B cell (primary cell): ENCODE measurements around the gene EIF2D. TPM values are rescaled to one million over a fixed set of nuclear protein-coding genes. Genes with fewer than 3 reads are reported as not detected.

ENCODE experiments used
- ATAC-seq: fragments of 200-7000 bp; cut with Tn5 transposase; one replicate; pipeline ENCODE4 v1.10.0; 2021; ENCODE audit warnings: low read depth, mild to moderate bottlenecking, moderate number of reproducible peaks, moderate library complexity
- CTCF ChIA-PET: fragments of 350-600 bp; sonication (Branson Sonifier 250); formaldehyde crosslinking; loops from one replicate; lab custom pipeline; 2021; ENCODE audit warnings: antibody characterized with exemption, inconsistent platforms; lab: Charles Lee
- POLR2A ChIA-PET: fragments of 350-600 bp; sonication (Branson Sonifier 250); formaldehyde crosslinking; loops from one replicate; lab custom pipeline; 2021; ENCODE audit warnings: antibody characterized with exemption; lab: Charles Lee
- DNase-seq: peaks from one replicate; pipeline ENCODE4 v3.0.0; 2013
- H2AFZ ChIP-seq: 2 replicates; pipeline ENCODE4 v1.6.1; 2012; ENCODE audit warnings: mild to moderate bottlenecking, low read depth, low read length; ENCODE audit not compliant: insufficient read depth, poor library complexity, severe bottlenecking
- H3K27ac ChIP-seq, 2 donors: 1 replicate in 1 of 2; 2 replicates in 1 of 2; pipeline ENCODE4 v1.5.1; 2012 to 2013; ENCODE audit warnings: low read length in 2 of 2, mild to moderate bottlenecking in 2 of 2, moderate library complexity in 1 of 2
- H3K27me3 ChIP-seq, 4 experiments: fragments of 200-600 bp in 1 of 4; sonication (generic) in 1 of 4; replicated peaks in 1 of 4; 1 replicate in 2 of 4; 2 replicates in 2 of 4; pipeline versions ENCODE4 v1.6.1 to v1.7.0; 2013 to 2016; ENCODE audit warnings: low read length in 3 of 4, mild to moderate bottlenecking in 2 of 4, mixed read lengths in 1 of 4, moderate library complexity in 1 of 4; ENCODE audit not compliant: insufficient read depth in 4 of 4, control insufficient read depth in 3 of 4; ENCODE audit errors: control extremely low read depth in 1 of 4
- H3K36me3 ChIP-seq, 2 experiments: replicated peaks in 1 of 2; 1 replicate in 1 of 2; 2 replicates in 1 of 2; pipeline versions ENCODE4 v1.6.1 to v1.7.1; 2013; ENCODE audit warnings: low read length in 1 of 2; ENCODE audit not compliant: insufficient read depth in 2 of 2, control insufficient read depth in 1 of 2; ENCODE audit errors: control extremely low read depth in 1 of 2, extremely low read depth in 1 of 2
- H3K4me1 ChIP-seq, 2 donors: fragments of 200-600 bp in 1 of 2; sonication (generic) in 1 of 2; 1 replicate in 1 of 2; 2 replicates in 1 of 2; pipeline versions ENCODE4 v1.5.1 to v1.6.1; 2013 to 2017; ENCODE audit warnings: low read length in 2 of 2; ENCODE audit not compliant: control insufficient read depth in 2 of 2, insufficient read depth in 2 of 2
- H3K4me2 ChIP-seq: replicated peaks from 2 replicates; pipeline ENCODE3; 2012; ENCODE audit warnings: mild to moderate bottlenecking, low read depth, low read length; ENCODE audit not compliant: poor library complexity, severe bottlenecking
- H3K4me3 ChIP-seq, 5 experiments: fragments of 200-600 bp in 1 of 5; sonication (generic) in 1 of 5; 1 replicate in 3 of 5; 2 replicates in 2 of 5; pipeline versions ENCODE4 v1.5.1 to v1.7.0; 2011 to 2016; ENCODE audit warnings: low read length in 4 of 5, mild to moderate bottlenecking in 4 of 5, low read depth in 2 of 5, control low read depth in 1 of 5, moderate library complexity in 1 of 5; ENCODE audit not compliant: insufficient read depth in 1 of 5; ENCODE audit errors: control extremely low read depth in 1 of 5, extremely low read depth in 1 of 5
- H3K79me2 ChIP-seq: fragments of 200-600 bp; sonication (generic); one replicate; pipeline ENCODE4 v1.6.0; 2016; ENCODE audit warnings: low read length; ENCODE audit not compliant: control insufficient read depth, insufficient read depth
- H3K9ac ChIP-seq: fragments of 200-600 bp; sonication (generic); 2 replicates; pipeline ENCODE4 v1.6.1; 2017; ENCODE audit warnings: mild to moderate bottlenecking, low read length, moderate library complexity
- H3K9me3 ChIP-seq, 3 donors: one replicate each; pipeline versions ENCODE4 v1.6.1 to v1.7.1; 2013; ENCODE audit warnings: low read length in 2 of 3; ENCODE audit not compliant: control insufficient read depth in 2 of 3, insufficient read depth in 1 of 3; ENCODE audit errors: control extremely low read depth in 1 of 3
- H4K20me1 ChIP-seq: 2 replicates; pipeline ENCODE4 v1.6.0; 2012; ENCODE audit warnings: mild to moderate bottlenecking, low read length; ENCODE audit not compliant: insufficient read depth, control insufficient read depth, poor library complexity, severe bottlenecking
- H3K27ac Mint-ChIP-seq: one replicate; pipeline ENCODE4 v1.8.0; 2021; ENCODE audit warnings: mixed read lengths
- H3K27me3 Mint-ChIP-seq: one replicate; pipeline ENCODE4 v1.8.0; 2021; ENCODE audit warnings: mixed read lengths
- H3K4me1 Mint-ChIP-seq: one replicate; pipeline ENCODE4 v1.8.0; 2021; ENCODE audit warnings: mixed read lengths
- H3K4me3 Mint-ChIP-seq: one replicate; pipeline ENCODE4 v1.8.0; 2021; ENCODE audit warnings: mixed read lengths
- H3K9me3 Mint-ChIP-seq: one replicate; pipeline ENCODE4 v1.8.0; 2022; ENCODE audit warnings: mixed read lengths; ENCODE audit not compliant: insufficient read depth
- CTCF ChIP-seq: fragments of 200-600 bp; IDR thresholded peaks from one replicate; pipeline ENCODE4 v1.8.0; 2022; ENCODE audit warnings: antibody characterized with exemption, mild to moderate bottlenecking
- EZH2 ChIP-seq: IDR thresholded peaks from 2 replicates; pipeline ENCODE4 v1.6.1; 2012; ENCODE audit warnings: borderline replicate concordance, low read depth, mild to moderate bottlenecking, moderate library complexity, low read length; ENCODE audit not compliant: insufficient read depth, poor library complexity, severe bottlenecking
- WGBS: methylation state at CpG from one replicate; pipeline ENCODE4 v1.1.5; 2013; ENCODE audit warnings: missing lambda C conversion rate; ENCODE audit not compliant: insufficient coverage; 5-methylcytosine and 5-hydroxymethylcytosine counted together
- intact Hi-C: fragments of 100-400 bp; cut with micrococcal nuclease; formaldehyde crosslinking; loops from one replicate; pipeline ENCODE4 v1.10.0; 2022
- polyA plus RNA-seq: library from polyadenylated mRNA; depleted of rRNA; stranded (reverse); fragments of >200 nt; gene quantifications from 2 replicates; pipeline ENCODE4 v1.2.3, GENCODE V29; 2012
- total RNA-seq, 2 donors: library from RNA; stranded (reverse); fragments of 120-200 nt in 1 of 2; gene quantifications; 1 replicate in 1 of 2; 2 replicates in 1 of 2; pipeline versions ENCODE4 v1.2.3 to v1.2.4, GENCODE V29; 2013 to 2022

EIF2D gene
- total and polyA plus RNA-seq, 2 donors (not counting 1 experiment from before 2014, with no cell fraction given): 62.2 to 64.9 TPM

- no peaks in the 10 kb centered on the region for H3K27me3 ChIP-seq
- peak overlapping the region; percentile 13 to 100 (median 96) for H3K4me3 ChIP-seq
- WGBS: 94% methylated on average over 7 of the region's 7 CpGs
- POLR2A ChIA-PET: interaction anchor here (0.9 to 3.3 kb wide), 5 partner anchors 10 to 163 kb away, joined by 3 to 27 read pairs (median 4); no protein-coding TSS in a partner anchor
- peak overlapping the region; percentile 99 for H3K9ac ChIP-seq
- intact Hi-C loops: loop anchor here (2.0 to 10.0 kb wide), 4 partner anchors 49 to 769 kb away; partner anchors contain the start of genes CD55, PFKFB2, RASSF5 and YOD1
- H4K20me1 ChIP-seq: peaks cover 5% of the 10 kb centered on the region
- CTCF ChIA-PET: interaction anchor here (0.8 to 29.7 kb wide), 6 partner anchors 12 to 77 kb away, joined by 3 to 1018 read pairs (median 6); partner anchors contain the start of gene EIF2D
- H3K4me1 Mint-ChIP-seq: peaks cover 62% of the 10 kb centered on the region
- no peaks in the 10 kb centered on the region for H3K27me3 Mint-ChIP-seq
- peaks cover 43% of the 10 kb centered on the region for H3K79me2 ChIP-seq
- no peak for DNase-seq
- H3K27ac ChIP-seq: peak overlapping the region in 1 of 2 donors; percentile 95
- peak overlapping the region; percentile 99 for H3K4me3 Mint-ChIP-seq
- H3K9me3 Mint-ChIP-seq: no peaks in the 10 kb centered on the region
- H3K9me3 ChIP-seq: no peaks in the 10 kb centered on the region
- H3K36me3 ChIP-seq: peaks cover 0 to 21% of the 10 kb centered on the region in 2 experiments
- H3K27ac Mint-ChIP-seq: peak overlapping the region; percentile 87
- peak; percentile 3 for ATAC-seq
- H3K4me1 ChIP-seq: peaks cover 43 to 64% of the 10 kb centered on the region in 2 donors
- H3K4me2 ChIP-seq: peak overlapping the region; percentile 86
- no peak overlapping the region for H2AFZ ChIP-seq
- TF ChIP-seq CTCF (no peak), EZH2 (no peak)
These were observed 56.1 kb downstream of the EIF2D start for GRCh38 chr1:206556047-206556749.
